DOHH2 (cell line): ENCODE measurements around the gene MAPK13.
A peak's percentile ranks its signal among the peaks of the same experiment; 100 is the strongest.
"Not testable (repeated sequence)": the region's sequence is repeated elsewhere in the genome, so short reads cannot be mapped to it uniquely, and the experiment has no call there.

Source experiments
- H3F3A ChIP-seq: fragments of 200-600 bp; sonication (generic), shearing (Covaris generic); 2 replicates; pipeline ENCODE4 v1.6.0; 2016; ENCODE audit warnings: antibody characterized with exemption, mild to moderate bottlenecking; ENCODE audit not compliant: control insufficient read depth, insufficient read depth
- H3K27ac ChIP-seq: fragments of 200-600 bp; sonication (generic); 2 replicates; pipeline ENCODE4 v1.5.1; 2014; ENCODE audit warnings: low read depth, mild to moderate bottlenecking, low read length, moderate library complexity
- H3K27me3 ChIP-seq: fragments of 200-600 bp; sonication (generic); 2 replicates; pipeline ENCODE4 v1.6.1; 2014; ENCODE audit warnings: mild to moderate bottlenecking, low read length, mixed read lengths; ENCODE audit not compliant: control insufficient read depth
- H3K36me3 ChIP-seq: fragments of 200-600 bp; sonication (generic); 2 replicates; pipeline ENCODE4 v1.6.1; 2014; ENCODE audit warnings: mild to moderate bottlenecking, low read length, moderate library complexity, mixed read lengths; ENCODE audit not compliant: control insufficient read depth
- H3K4me1 ChIP-seq: fragments of 200-600 bp; sonication (generic); 2 replicates; pipeline ENCODE4 v1.6.1; 2014; ENCODE audit warnings: mild to moderate bottlenecking, low read length, mixed read lengths; ENCODE audit not compliant: control insufficient read depth
- H3K4me2 ChIP-seq: fragments of 200-600 bp; sonication (generic); 2 replicates; pipeline ENCODE4 v1.6.0; 2014; ENCODE audit warnings: mild to moderate bottlenecking, low read length, moderate library complexity
- H3K4me3 ChIP-seq: fragments of 200-600 bp; sonication (generic); 2 replicates; pipeline ENCODE4 v1.5.1; 2014; ENCODE audit warnings: mild to moderate bottlenecking, low read length, mixed read lengths
- H3K79me2 ChIP-seq: fragments of 200-600 bp; sonication (generic); 2 replicates; pipeline ENCODE4 v1.6.1; 2014; ENCODE audit warnings: mild to moderate bottlenecking, low read length, mixed read lengths; ENCODE audit not compliant: control insufficient read depth
- H3K9me2 ChIP-seq: fragments of 200-600 bp; sonication (generic); replicated peaks from 2 replicates; pipeline ENCODE4 v1.6.1; 2014; ENCODE audit warnings: mild to moderate bottlenecking, low read length, mixed read lengths; ENCODE audit not compliant: control insufficient read depth
- H3K9me3 ChIP-seq: fragments of 200-600 bp; sonication (generic); 2 replicates; pipeline ENCODE4 v1.6.1; 2014; ENCODE audit warnings: antibody characterized with exemption, low read length, mixed read lengths; ENCODE audit not compliant: control insufficient read depth, insufficient read depth
- H4K20me1 ChIP-seq: fragments of 200-600 bp; sonication (generic); 2 replicates; pipeline ENCODE4 v1.6.0; 2014; ENCODE audit warnings: low read depth, mild to moderate bottlenecking, antibody characterized with exemption, low read length, moderate library complexity; ENCODE audit not compliant: control insufficient read depth, insufficient read depth
- CTCF ChIP-seq: fragments of 200-600 bp; sonication (generic); IDR thresholded peaks from one replicate; pipeline ENCODE4 v1.5.1; 2014; ENCODE audit warnings: antibody characterized with exemption, mild to moderate bottlenecking, low read depth, low read length; ENCODE audit not compliant: poor library complexity, severe bottlenecking
- EZH2phosphoT487 ChIP-seq: fragments of 200-600 bp; sonication (generic); IDR thresholded peaks from 2 replicates; pipeline ENCODE4 v1.6.1; 2017; ENCODE audit warnings: borderline replicate concordance, mild to moderate bottlenecking, antibody characterized with exemption, low read length, moderate library complexity, mixed read lengths

Gene MAPK13

GRCh38 chr6:36121787-36122494, 8.4 kb upstream of the MAPK13 start:
- no peaks in the 10 kb centered on the region for H4K20me1 ChIP-seq
- peak overlapping the region; percentile 89; the same call in 1 of the 2 replicates for H3K27ac ChIP-seq
- no peaks in the 10 kb centered on the region for H3K79me2 ChIP-seq
- peaks cover 81% of the 10 kb centered on the region for H3K4me1 ChIP-seq
- no peaks in the 10 kb centered on the region for H3K36me3 ChIP-seq
- no peak overlapping the region for H3K4me3 ChIP-seq
- no peaks in the 10 kb centered on the region for H3K9me2 ChIP-seq
- peak overlapping the region; percentile 97 for H3K4me2 ChIP-seq
- TF ChIP-seq CTCF = no peak
- no peak for TF ChIP-seq EZH2phosphoT487
- H3K9me3 ChIP-seq = no peaks in the 10 kb centered on the region
- H3K27me3 ChIP-seq = no peaks in the 10 kb centered on the region
- peaks cover 19% of the 10 kb centered on the region for H3F3A ChIP-seq

GRCh38 chr6:36122495-36123269, 7.6 kb upstream of the MAPK13 start:
- Histone ChIP-seq H3K9me2 (no peaks in the 10 kb centered on the region), H3K9me3 (no peaks in the 10 kb centered on the region), H4K20me1 (no peaks in the 10 kb centered on the region), H3K4me1 (peaks cover 77% of the 10 kb centered on the region), H3K27me3 (no peaks in the 10 kb centered on the region), H3F3A (peaks cover 12% of the 10 kb centered on the region), H3K79me2 (no peaks in the 10 kb centered on the region), H3K4me2 (no peak overlapping the region), H3K4me3 (no peak overlapping the region), H3K36me3 (no peaks in the 10 kb centered on the region), H3K27ac (no peak overlapping the region)
- TF ChIP-seq EZH2phosphoT487 = no peak
- TF ChIP-seq CTCF = no peak

- Histone ChIP-seq H3K9me2 (no peaks in the 10 kb centered on the region), H3K4me1 (peaks cover 69% of the 10 kb centered on the region), H3K27ac (no peak overlapping the region), H3K79me2 (no peaks in the 10 kb centered on the region), H3K4me2 (peak overlapping the region; percentile 49), H3K36me3 (no peaks in the 10 kb centered on the region), H3K9me3 (no peaks in the 10 kb centered on the region), H3F3A (peaks cover 9% of the 10 kb centered on the region), H3K27me3 (no peaks in the 10 kb centered on the region), H4K20me1 (no peaks in the 10 kb centered on the region), H3K4me3 (peak overlapping the region; percentile 28)
- TF ChIP-seq EZH2phosphoT487 = no peak
- TF ChIP-seq CTCF = peak; percentile 76
Observed at GRCh38 chr6:36123270-36124139, 6.8 kb upstream of the MAPK13 start.

GRCh38 chr6:36124346-36124745, 6.0 kb upstream of the MAPK13 start:
- H3K9me2 ChIP-seq, H3K4me3 ChIP-seq, H4K20me1 ChIP-seq, H3K27me3 ChIP-seq, H3F3A ChIP-seq, H3K4me2 ChIP-seq, H3K27ac ChIP-seq, H3K9me3 ChIP-seq, H3K36me3 ChIP-seq, H3K79me2 ChIP-seq: not testable (repeated sequence)
- H3K4me1 ChIP-seq = peaks cover 68% of the 10 kb centered on the region
